WI38 (cell line): ENCODE data around the gene HID1.

ENCODE experiments used
- H3K4me3 ChIP-seq: 2 replicates; pipeline ENCODE4 v1.5.1; 2011; ENCODE audit warnings: low read depth, mild to moderate bottlenecking, control low read depth, low read length
- TF ChIP-seq, protein P1 (sequence below): IDR thresholded peaks from 2 replicates; pipeline ENCODE4 v1.5.1; 2012; ENCODE audit warnings: low read depth, mild to moderate bottlenecking, control low read depth, low read length

HID1 gene

DNA sequence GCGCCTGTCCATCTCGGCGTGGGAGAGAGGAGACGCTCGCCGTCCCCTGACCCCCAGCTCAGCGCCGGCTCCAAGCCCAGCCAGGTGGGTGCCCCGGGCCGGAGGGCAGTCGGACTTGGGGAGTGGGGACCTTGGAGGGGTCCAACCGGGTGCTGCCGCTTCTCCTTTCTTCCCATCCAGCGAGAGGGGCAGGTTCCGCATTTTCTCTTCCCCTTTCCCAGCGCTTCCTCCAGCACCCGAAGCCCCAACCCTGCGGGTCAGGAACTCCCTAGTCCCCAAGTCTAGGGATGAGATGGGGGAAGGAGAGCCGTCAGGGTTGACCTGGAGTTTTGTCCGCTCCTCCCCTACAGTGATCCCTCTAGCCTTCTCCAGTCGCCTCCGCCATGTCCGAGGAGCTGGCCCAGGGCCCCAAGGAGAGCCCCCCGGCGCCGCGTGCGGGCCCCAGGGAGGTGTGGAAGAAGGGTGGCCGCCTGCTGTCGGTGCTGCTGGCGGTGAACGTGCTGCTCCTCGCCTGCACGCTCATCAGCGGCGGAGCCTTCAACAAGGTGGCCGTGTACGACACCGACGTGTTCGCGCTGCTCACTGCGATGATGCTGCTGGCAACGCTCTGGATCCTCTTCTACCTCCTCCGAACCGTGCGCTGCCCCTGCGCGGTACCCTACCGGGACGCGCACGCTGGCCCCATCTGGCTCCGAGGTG, 48.2 kb downstream of the HID1 start, which contains the start of gene OTOP2:
Gene OTOP2, plus strand, starts transcription at position 24 of the 699 bp plus-strand sequence. Its CDS starts 360 bp downstream, at position 384.
- TF ChIP-seq, protein P1, sequence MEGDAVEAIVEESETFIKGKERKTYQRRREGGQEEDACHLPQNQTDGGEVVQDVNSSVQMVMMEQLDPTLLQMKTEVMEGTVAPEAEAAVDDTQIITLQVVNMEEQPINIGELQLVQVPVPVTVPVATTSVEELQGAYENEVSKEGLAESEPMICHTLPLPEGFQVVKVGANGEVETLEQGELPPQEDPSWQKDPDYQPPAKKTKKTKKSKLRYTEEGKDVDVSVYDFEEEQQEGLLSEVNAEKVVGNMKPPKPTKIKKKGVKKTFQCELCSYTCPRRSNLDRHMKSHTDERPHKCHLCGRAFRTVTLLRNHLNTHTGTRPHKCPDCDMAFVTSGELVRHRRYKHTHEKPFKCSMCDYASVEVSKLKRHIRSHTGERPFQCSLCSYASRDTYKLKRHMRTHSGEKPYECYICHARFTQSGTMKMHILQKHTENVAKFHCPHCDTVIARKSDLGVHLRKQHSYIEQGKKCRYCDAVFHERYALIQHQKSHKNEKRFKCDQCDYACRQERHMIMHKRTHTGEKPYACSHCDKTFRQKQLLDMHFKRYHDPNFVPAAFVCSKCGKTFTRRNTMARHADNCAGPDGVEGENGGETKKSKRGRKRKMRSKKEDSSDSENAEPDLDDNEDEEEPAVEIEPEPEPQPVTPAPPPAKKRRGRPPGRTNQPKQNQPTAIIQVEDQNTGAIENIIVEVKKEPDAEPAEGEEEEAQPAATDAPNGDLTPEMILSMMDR: no peak
- H3K4me3 ChIP-seq: no peak within 1 kb of the TSS

DNA sequence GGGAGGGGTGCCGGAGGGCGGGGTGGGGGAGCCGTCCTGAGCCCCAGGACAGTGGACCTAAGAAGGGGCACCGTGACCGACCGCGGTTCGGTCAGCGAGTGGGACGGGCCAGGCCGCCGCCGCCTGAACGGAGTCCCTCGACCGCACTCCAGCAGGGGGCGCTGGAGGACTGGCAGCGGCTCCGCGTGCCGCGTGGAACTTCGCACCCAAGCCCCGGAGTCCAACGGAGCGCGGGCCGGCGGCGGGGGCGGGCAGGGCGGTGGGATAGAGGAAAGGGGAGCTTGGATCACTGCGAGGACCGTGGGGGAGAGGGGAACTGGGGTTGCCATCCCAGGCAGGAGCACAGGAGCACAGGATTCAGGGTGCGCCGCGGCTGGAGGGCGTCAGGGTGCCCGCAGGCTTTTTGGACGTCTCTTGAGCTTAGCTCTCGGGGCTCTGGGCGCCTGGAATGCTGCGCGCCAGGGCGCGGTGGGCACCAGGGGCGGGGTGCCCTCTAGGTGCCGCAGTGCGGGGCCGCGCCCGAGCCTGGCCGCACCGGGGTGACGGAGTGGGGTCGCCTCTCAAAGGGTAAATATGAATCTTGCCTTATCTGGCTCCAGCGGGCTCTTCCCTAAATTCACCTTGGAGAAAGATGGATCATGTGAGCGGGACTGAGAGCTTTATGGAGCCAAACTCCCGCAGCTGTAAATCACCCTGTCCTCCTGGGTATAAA, 48.9 kb downstream of the HID1 start:
- H3K4me3 ChIP-seq: no peak overlapping the region
- TF ChIP-seq, protein P1: peak; percentile 42; the same call in 1 of the 2 replicates

DNA sequence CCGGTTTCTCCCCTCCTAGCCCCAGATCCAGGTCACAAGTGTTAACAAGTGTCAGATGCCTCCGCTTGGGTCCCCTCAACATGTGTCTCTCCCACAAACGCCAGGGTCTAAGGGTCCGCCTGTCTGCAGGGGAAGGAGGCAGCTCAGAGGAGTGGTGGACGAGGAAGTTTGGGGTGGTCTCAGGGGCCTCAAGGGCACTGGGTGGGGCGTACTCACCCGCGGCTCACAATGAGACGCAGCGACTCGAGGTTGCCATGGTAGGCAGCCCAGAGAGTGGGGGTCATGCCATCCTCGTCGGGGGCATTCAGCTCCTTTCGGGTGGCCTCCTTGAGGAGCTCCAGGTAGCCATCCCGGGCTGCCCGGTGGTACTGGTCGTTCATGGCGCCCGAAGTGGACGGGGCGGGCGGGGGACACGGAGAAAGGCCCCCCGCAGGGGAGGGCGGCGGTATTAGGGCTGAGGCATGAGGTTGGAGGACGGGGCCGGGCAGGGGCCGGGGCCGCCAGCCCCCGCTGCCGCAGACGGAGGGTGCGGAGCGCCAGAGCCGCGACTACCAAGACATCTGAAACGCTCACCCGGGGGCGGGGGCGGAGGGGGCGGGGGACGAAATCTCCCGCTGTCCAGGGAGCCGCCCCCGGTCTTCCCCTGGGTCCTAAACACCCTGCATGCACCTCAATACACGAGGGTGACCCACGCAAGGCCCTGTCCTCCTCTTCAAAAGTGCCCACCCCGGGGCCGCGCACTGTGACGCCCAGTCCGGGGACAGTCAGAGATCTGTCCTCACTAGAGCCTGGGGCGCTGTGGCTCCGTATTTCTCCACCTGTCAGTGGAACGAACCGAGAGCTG, 49.6 kb downstream of the HID1 start, which contains the start of gene USH1G:
Gene USH1G, minus strand, starts transcription at position 562 of the 844 bp plus-strand sequence. Its CDS starts 182 bp downstream, at position 380.
- TF ChIP-seq, protein P1: no peak
- no peak within 1 kb of the TSS for H3K4me3 ChIP-seq

DNA sequence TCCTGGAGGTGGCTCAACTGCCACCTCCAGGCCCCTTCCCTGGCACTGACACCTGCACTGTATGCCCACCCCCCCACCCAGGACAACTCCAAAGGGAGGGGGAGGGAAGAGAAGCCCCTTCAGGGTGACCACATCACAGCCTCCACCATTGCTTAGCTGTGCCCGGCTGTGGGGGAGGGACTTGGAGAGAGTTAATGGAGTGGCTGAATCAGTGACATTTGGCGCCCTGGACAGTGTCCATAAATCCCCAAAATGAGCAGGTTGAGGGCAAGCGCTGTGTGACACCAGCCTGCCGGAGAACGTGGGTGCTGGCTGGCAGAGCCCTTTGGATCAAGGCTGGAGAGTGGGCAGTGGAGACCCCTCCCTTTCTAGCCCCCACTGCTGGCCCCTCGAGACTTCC, 50.4 kb downstream of the HID1 start:
- TF ChIP-seq, protein P1: no peak
- H3K4me3 ChIP-seq: no peak overlapping the region

DNA sequence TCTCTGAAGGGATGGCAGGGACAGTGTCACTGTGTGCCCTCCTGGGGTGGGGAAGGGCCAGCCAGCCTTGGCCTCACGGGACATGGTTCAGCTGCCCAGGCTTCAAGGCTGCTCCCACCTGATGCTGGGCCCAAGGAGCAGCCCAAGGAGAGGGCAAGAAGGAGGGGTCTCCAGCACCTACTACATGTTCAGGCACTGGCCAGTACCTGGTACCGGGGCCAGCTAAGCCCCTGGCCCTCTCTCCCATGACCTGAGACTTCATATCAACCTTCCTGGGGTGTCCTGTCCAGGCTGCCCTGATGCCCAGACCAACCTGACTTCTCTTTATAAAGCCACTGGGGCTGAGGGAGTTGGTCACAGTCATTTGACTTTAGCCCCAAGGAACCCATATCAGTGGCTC, 50.8 kb downstream of the HID1 start:
- H3K4me3 ChIP-seq: no peak overlapping the region
- TF ChIP-seq, protein P1: no peak

DNA sequence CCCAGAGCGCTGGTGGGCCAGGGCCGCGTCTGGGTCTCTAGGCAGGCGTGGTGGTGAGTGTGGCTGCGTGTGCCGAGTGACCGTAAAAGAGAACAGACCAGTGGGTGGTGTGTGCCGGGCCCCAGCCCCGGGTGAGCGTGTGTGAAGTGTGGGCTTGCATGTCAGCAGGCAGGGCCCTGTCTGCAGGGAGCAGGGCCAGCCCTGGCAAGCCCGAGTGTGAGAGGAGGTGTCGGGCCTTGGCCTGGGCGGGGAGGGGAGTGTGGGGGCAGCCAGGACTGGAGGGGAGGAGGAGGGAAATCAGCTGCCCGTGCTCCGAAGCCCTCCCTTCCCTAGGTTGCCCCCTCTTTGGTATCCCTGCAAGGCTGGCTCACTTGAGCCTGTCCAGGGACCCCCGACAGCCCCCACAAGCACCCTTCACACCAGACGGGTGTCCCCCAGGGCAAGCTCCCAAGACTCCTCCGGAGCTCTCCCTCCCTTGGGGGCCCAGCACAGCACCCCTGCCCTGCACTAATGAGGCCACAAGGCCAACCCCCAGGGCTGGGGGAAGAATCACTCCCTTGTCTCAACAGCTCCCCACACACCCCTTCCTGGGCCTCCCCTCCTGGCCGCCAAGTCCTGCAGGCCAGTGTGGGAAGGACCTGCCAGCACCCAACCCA, 51.4 kb downstream of the HID1 start:
- TF ChIP-seq, protein P1: no peak
- H3K4me3 ChIP-seq: no peak overlapping the region
